ENCODE measurements around the gene CD226. TPM values are rescaled to one million over a fixed set of nuclear protein-coding genes. Genes with fewer than 3 reads are reported as not detected.

Gene CD226
- polyA plus RNA-seq, 1 of the 3 experiments (the other 2 are of a cell fraction), result 0.56 TPM

- no peak for TF ChIP-seq FOXJ3 (CRISPR knock-in tag; IDR thresholded peaks at IDR 0.05)
- no peak for TF ChIP-seq RXRA (IDR thresholded peaks at IDR 0.05; ENCODE audit: borderline replicate concordance, low read depth)
- TF ChIP-seq, protein P1, sequence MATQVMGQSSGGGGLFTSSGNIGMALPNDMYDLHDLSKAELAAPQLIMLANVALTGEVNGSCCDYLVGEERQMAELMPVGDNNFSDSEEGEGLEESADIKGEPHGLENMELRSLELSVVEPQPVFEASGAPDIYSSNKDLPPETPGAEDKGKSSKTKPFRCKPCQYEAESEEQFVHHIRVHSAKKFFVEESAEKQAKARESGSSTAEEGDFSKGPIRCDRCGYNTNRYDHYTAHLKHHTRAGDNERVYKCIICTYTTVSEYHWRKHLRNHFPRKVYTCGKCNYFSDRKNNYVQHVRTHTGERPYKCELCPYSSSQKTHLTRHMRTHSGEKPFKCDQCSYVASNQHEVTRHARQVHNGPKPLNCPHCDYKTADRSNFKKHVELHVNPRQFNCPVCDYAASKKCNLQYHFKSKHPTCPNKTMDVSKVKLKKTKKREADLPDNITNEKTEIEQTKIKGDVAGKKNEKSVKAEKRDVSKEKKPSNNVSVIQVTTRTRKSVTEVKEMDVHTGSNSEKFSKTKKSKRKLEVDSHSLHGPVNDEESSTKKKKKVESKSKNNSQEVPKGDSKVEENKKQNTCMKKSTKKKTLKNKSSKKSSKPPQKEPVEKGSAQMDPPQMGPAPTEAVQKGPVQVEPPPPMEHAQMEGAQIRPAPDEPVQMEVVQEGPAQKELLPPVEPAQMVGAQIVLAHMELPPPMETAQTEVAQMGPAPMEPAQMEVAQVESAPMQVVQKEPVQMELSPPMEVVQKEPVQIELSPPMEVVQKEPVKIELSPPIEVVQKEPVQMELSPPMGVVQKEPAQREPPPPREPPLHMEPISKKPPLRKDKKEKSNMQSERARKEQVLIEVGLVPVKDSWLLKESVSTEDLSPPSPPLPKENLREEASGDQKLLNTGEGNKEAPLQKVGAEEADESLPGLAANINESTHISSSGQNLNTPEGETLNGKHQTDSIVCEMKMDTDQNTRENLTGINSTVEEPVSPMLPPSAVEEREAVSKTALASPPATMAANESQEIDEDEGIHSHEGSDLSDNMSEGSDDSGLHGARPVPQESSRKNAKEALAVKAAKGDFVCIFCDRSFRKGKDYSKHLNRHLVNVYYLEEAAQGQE (IDR thresholded peaks at IDR 0.05; ENCODE audit: low read depth, low read length), result no peak
- no peak for TF ChIP-seq ZBTB33 (IDR thresholded peaks at IDR 0.05; ENCODE audit: borderline replicate concordance, low read depth)
- TF ChIP-seq TAF1 (IDR thresholded peaks at IDR 0.05; ENCODE audit: borderline replicate concordance, low read depth, low read length), result no peak
- Histone ChIP-seq H3K9me3 (no peaks in the 10 kb centered on the region), H3K9ac (no peak overlapping the region), H4K20me1 (ENCODE audit: insufficient read depth) (no peaks in the 10 kb centered on the region), H3K27ac (ENCODE audit: low read depth in 2 of 2, low read length in 1 of 2) (no peak overlapping the region), H3K4me2 (no peak overlapping the region), H3K9me2 (no peaks in the 10 kb centered on the region), H3K27me3 (ENCODE audit: insufficient read depth) (no peaks in the 10 kb centered on the region), H3K4me3 (ENCODE audit: low read depth in 2 of 2, low read length in 1 of 2) (no peak overlapping the region), H3F3A (replicated peaks; ENCODE audit: insufficient read depth) (no peaks in the 10 kb centered on the region), H3K79me2 (ENCODE audit: insufficient read depth) (no peaks in the 10 kb centered on the region), H2AFZ (ENCODE audit: low read depth) (no peak overlapping the region), H3K36me3 (replicated peaks in 1 of 2; ENCODE audit: control insufficient read depth in 1 of 2, insufficient read depth in 2 of 2, low read length in 1 of 2) (no peaks in the 10 kb centered on the region), H3K4me1 (ENCODE audit: control insufficient read depth in 1 of 2, insufficient read depth in 2 of 2, low read depth in 1 of 2, low read length in 1 of 2) (no peaks in the 10 kb centered on the region; a peak in 2 of 4 replicates)
- no peak for DNase-seq
- ChIA-PET POLR2A (no interaction called here), CTCF (interaction anchor here (2.4 kb wide), 1 partner anchor 10 kb away, joined by 8 read pairs; no protein-coding TSS in a partner anchor)
- WGBS (ENCODE audit: low lambda C conversion rate), result 77% methylated on average over 5 of the region's 5 CpGs
Measured at GRCh38 chr18:69843015-69843414, 104.7 kb downstream of the CD226 start.

DNA sequence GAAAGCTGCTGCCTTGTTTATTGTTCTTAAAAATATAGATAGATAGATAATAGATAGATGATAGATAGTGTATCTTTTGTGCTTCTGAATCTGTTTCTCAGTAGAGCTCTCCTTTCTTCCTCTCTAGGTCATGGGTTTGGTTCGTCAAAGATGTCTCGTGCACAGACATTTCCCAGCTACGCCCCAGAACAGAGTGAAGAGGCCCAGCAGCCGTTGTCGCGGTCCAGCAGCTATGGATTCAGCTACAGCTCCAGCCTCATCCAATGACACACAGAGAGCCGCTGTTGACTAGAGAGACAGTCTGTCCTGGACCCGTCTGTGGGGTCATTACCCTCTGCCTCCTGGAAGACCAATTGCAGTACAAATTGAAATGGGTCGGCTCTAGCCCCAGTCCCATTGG is 106.6 kb downstream of the CD226 start:
- WGBS (ENCODE audit: low lambda C conversion rate), result 96% methylated on average over 6 of the region's 9 CpGs
- no peaks in the 10 kb centered on the region for H3F3A ChIP-seq (replicated peaks; ENCODE audit: insufficient read depth)
- H3K27me3 ChIP-seq (ENCODE audit: insufficient read depth), result no peaks in the 10 kb centered on the region
- H3K9me3 ChIP-seq, result no peaks in the 10 kb centered on the region
- DNase-seq, result no peak
- TF ChIP-seq TAF1 (IDR thresholded peaks at IDR 0.05; ENCODE audit: borderline replicate concordance, low read depth, low read length) (no peak), TCF12 (IDR thresholded peaks at IDR 0.05) (no peak), FOXM1 (IDR thresholded peaks at IDR 0.05; ENCODE audit: low read depth) (no peak), YY1 (IDR thresholded peaks at IDR 0.05; ENCODE audit: low read depth) (no peak), FOSL2 (IDR thresholded peaks at IDR 0.05; ENCODE audit: borderline replicate concordance, low read depth) (no peak), RCOR1 (IDR thresholded peaks at IDR 0.05; ENCODE audit: low read length) (no peak), CHD2 (IDR thresholded peaks at IDR 0.05; ENCODE audit: low read length, partially characterized antibody) (no peak), RFX5 (IDR thresholded peaks at IDR 0.05; ENCODE audit: low read length) (no peak), IRF3 (IDR thresholded peaks at IDR 0.05; ENCODE audit: low read depth, low read length) (no peak), EZH2phosphoT487 (IDR thresholded peaks at IDR 0.05; ENCODE audit: borderline replicate concordance, low read depth) (no peak), GABPA (IDR thresholded peaks at IDR 0.05; ENCODE audit: low read depth) (no peak), SMC3 (IDR thresholded peaks at IDR 0.05; ENCODE audit: low read depth, low read length) (no peak)
- TF ChIP-seq, protein P2, sequence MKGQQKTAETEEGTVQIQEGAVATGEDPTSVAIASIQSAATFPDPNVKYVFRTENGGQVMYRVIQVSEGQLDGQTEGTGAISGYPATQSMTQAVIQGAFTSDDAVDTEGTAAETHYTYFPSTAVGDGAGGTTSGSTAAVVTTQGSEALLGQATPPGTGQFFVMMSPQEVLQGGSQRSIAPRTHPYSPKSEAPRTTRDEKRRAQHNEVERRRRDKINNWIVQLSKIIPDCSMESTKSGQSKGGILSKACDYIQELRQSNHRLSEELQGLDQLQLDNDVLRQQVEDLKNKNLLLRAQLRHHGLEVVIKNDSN (IDR thresholded peaks at IDR 0.05; ENCODE audit: borderline replicate concordance, low read depth), result no peak
- H3K9me2 ChIP-seq, result no peaks in the 10 kb centered on the region
- no peak overlapping the region for H3K27ac ChIP-seq (ENCODE audit: low read depth in 2 of 2, low read length in 1 of 2)
- ChIA-PET POLR2A (no interaction called here), CTCF (no interaction called here)
- H2AFZ ChIP-seq (ENCODE audit: low read depth), result no peak overlapping the region
- no peaks in the 10 kb centered on the region for H4K20me1 ChIP-seq (ENCODE audit: insufficient read depth)
- H3K4me2 ChIP-seq, result no peak overlapping the region
- no peaks in the 10 kb centered on the region for H3K79me2 ChIP-seq (ENCODE audit: insufficient read depth)
- H3K9ac ChIP-seq, result no peak overlapping the region
- H3K4me1 ChIP-seq (ENCODE audit: control insufficient read depth in 1 of 2, insufficient read depth in 2 of 2, low read depth in 1 of 2, low read length in 1 of 2), result no peaks in the 10 kb centered on the region
- H3K36me3 ChIP-seq (replicated peaks in 1 of 2; ENCODE audit: control insufficient read depth in 1 of 2, insufficient read depth in 2 of 2, low read length in 1 of 2), result no peaks in the 10 kb centered on the region
- H3K4me3 ChIP-seq (ENCODE audit: low read depth in 2 of 2, low read length in 1 of 2), result no peak overlapping the region
